NK-92 (cell line): ENCODE data around the gene ULK4.
"Not testable (repeated sequence)": the region's sequence is repeated elsewhere in the genome, so short reads cannot be mapped to it uniquely, and the experiment has no call there.

Experiments used
- DNase-seq: peaks from one replicate; lab custom pipeline; 2025; ENCODE audit not compliant: unreplicated experiment; lab: John Stamatoyannopoulos, UW

The ULK4 gene

DNA sequence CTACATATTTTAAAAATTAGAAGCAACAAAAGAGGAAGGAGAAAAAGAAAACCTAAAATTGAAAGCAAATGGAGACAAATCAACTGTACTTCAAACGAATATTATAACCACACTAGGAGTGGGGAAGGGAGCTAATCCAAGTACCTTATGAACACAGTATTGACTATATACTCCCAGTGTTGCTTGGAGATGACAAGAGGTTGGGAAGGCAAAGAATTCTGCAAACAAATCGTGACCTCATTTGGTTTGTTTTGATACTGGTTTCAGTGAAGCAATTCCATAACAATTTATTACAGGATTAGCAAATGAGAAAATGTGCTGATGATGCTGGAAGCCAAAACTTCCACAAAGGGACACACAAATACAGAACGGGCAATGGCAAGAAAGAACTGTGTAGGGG, 268.1 kb downstream of the ULK4 start:
- DNase-seq = no peak

DNA sequence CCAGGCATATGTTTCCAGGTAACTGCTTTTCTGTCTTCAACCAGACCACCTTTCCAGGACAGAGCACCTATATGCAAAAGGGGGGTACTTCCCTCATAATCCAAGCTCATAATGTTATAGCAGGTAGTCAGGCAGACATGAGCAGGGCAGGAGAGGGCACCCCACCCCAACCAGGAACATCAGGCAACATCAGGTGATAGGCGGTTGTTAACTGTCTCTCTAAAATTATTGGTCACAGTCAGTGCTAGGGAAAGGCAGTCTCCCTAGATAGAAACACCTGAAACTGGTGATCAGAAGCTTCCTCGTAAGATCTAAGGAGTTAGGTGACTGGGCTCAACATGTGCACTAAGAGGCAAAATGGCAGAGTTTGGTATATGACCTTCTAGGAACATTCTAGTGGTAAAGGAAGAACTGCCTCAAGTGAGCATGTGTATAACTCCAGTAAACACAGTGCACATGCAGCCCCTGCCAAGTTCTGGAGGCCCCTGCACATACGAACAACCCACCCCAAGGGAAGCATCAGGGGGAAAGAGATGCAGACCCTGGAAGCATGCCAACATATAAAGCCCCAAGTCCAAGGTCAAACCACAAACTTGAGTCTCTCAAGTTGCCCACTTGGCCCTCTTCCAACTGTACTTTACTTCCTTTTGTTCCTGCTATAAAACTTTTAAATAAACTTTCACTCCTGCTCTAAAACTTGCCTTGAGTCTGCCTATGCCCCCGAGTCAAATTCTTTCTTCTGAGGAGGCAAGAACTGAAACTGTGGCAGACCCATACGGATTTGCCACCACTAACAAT, 270.9 kb downstream of the ULK4 start:
- DNase-seq = no peak

DNA sequence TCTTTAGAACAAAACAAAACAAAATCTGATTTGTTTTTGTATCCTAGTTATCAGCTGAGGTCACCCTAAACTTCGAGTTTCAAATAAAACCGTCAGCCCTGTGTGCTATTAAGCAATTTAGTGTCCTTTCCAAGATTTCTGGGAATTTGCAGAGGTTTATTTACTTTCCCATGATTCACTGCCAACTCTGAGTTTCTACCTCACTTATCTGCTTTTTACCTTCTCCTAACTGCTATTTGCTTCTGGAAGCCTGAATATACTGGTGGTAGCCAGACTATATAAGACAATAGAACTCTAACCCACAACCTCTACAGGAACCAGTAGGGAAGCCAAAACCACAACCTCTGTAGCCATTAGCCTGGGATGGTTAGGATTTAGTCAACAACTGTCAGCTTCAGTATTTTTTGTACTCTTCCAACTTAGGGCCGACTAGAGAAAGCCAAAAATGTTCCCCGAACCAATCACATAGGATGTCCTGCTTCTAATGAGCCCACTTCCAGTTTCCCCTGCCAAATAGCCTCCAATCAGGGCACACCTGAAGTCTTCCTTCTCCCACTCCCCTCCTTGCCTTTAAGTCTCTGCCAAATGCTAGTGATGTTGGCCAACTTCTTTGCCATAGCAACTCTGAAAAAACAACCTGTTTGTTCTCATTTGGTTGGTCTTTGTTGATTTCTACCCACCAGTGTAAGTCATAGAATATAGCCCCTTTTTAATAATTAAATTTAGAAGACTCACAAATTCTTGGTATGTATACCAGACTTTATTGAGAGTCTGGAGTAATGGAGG, 273.1 kb downstream of the ULK4 start:
- DNase-seq = no peak

DNA sequence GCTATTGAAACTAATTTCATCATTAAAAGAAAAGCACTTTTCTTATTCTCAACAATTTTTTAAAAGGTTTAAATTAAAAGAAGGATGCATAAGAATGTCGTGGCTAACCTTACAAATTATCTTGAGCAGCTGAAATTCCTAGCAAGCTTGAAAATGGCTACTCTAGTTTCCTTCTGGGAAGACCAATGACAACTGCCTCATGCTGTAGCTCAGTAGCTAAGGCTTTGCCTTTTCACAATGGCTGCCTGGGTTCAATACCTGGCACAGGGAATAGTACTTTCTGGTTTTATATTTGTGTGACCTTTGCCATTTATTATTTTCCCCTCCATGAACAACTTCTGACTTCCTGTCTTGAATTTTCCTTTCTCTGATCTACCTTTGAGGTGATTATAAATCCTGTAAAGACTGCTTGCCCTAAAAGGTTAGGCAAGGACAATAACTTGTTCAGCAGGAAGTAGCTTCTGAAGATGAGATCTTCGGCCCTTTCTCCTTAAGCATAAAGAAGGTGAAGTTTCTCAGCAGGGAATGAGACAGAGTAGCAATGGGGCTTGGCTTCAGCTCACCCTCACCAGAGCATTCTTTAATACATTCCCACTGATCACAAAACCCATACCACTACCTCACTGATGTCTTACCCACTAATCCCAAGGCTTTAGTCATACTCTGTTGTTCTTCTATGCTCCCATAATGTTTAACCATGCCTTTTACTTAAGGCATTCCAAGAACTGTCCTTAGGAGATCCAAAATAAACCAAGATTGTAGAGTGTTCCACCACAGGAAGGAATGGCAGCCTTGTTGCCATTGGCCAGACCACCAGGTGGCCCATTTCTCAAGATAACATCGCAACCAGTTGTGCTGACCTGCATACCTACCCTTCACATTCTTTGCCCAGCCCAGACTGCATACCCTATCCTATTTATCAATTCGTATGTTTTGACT, 276.8 kb downstream of the ULK4 start:
- DNase-seq = no peak

DNA sequence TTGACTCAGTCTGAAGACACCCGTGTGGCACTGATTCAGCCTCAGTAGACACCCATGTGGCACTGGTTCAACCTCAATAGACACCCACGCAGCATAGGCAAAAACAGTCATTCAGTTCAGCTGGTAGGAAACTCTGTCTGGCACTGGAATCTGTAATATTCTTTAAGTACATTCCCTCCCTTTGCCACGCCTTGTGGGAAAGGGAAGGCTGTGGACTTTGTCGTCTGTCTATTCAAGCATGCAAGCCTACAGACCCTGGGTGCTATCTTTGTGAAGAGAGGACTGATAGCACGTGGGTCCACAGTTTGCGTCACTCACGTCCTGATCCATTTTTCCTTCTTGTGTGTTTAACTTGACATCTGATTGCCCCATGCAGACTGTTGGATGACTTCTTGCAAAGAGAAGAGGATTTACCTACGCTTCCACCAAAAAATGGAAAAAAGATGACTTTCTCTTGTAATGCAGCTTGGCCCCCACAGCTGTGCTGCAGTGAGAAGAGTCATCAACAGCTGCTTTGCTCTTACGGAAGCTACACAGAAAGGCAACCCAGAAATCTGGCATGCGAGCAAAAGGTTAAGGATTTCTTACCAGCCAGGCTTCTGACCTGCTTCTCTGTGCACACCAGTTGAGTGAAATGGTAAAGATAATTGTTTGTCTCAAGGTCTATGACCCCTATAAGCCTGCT, 278.1 kb downstream of the ULK4 start:
- no peak for DNase-seq

DNA sequence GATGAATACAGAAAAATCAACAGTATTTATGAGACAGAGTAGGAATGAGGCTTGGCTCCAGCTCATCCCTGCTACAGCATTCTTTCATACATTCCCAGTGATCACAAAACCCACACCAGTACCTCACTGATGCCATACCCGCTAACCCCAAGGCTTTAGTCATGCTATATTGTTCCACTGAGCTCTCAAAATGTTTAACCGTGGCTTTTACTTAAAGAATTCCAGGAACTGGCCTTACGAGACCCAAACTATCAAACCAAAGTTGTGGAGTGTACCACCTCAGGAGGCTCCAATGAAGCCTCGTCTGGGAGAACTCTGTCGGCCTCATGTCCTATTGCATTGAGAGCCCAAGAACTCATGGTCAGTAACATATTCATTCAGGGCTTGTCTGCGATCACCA, 278.9 kb downstream of the ULK4 start:
- no peak for DNase-seq

DNA sequence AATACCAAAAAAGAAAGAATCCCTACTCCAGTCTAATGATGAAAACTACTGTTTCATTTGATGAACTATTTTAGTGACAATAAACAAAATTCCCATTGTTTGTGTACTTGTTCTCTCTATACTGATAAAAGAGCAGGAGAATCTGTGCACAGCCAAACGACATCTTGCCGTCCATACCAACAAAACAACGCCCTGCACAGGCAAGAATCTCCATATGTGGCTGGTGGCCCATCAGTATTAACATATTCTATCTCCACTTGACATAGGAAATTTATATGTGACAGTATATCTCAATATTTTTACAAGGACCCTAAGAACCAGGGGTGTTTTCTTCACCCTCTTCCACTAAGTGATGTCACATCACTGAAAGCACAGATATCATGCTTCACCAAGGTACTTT, 279.5 kb downstream of the ULK4 start:
- DNase-seq = no peak

DNA sequence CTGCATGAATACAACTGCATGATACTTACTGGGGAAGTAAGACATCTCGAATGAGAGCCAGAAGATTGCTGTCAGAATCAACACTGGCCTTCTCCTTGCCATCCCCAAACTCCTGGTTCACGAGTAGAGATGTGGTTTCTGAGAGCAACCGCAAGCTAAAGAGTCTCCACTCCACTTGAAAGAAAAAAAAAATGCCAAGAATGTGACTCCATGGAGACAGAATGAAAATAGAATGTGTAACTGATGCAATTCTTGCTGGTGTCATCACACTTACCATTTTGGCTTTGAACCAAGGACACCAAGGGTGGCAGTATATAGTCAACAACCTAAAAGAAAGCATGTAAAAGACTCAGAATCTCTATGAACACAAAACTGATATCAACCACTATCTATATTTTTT, 280.4 kb downstream of the ULK4 start:
- DNase-seq = no peak

DNA sequence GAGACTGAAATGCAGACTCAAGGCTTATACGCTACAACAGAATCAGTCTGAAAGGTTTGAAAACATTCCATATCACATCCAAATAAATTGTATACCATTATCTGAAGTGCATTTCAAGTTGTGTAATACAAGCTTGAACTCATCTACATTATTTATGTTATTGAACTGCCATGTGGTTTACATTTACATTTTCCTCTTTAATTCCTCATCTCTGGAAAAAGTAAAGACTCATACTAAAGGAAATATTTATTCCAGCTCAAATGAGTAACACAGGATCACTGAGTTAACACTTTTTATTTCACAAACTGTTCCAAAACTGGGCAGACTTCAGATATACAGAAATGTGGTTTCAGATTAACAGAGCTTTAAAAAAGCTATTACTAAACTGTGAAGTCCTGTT, 282.5 kb downstream of the ULK4 start:
- no peak for DNase-seq

DNA sequence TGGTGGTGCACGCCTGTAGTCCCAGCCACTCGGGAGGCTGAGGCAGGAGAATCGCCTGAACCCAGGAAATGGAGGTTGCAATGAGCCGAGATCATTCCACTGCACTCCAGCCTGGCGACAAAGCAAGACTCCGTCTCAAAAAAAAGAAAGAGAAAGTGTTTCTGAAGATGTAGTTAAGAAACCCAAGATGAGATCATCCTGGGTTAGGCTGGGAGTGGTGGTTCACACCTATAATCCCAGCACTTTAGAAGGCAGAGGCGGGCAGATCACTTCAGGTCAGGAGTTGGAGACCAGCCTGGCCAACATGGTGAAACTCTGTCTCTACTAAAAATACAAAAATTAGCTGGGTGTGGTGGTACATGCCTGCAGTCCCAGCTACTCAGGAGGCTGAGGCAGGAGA, 286.8 kb downstream of the ULK4 start:
- not testable (repeated sequence) for DNase-seq

DNA sequence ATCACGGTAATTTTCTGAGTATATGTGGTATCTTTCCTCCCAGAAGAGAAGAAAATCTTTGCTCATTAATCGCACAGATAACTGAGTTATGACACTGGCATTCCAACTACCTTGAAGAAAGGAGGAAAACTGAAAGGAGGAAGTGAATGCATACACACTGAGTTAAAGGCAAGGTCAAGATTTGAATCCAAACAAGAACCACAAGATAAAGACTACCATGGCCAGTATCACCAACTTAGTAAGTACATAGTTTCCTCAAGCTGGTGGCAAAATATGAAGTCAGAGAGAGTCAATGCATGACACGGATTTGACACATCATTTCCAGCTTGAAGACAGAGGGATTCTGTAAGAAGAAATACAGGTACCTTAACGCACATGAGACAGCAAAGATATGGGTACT, 287.5 kb downstream of the ULK4 start:
- DNase-seq = no peak

DNA sequence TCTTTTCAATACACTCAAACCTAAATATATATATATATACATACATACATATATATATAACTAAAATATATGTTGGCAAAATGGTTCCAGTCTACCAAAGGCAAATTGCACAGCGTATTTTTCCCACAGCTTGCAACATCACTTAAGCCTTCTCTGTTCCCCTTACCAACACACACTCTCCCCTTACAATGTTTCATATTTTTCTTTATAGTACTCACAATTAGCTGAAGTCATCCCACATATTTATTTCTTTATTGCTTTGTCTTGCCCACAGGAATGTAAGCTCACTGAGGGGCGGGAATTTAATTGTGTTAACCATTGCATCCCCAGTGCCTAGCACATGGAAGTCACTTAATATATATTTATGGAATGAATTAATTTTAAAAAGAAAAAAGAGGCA, 288.3 kb downstream of the ULK4 start:
- no peak for DNase-seq

DNA sequence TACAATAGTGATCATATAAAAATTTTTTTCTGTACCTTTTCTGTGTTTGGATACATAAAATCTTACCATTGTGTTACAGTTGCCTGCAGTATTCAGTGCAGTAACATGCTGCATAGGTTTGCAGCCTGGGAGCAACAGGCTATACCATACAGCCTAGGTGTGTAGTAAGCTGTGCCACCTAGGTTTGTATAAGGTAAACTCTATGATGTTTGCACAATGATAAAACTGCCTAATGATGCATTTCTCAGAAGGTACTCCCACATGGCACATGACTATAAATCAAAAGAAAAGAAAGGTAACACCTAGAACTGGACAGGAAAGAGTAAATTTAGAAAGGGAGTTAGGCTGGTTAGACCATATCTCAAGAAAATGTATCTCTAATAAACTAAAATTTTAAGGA, 293.5 kb downstream of the ULK4 start:
- DNase-seq = no peak

DNA sequence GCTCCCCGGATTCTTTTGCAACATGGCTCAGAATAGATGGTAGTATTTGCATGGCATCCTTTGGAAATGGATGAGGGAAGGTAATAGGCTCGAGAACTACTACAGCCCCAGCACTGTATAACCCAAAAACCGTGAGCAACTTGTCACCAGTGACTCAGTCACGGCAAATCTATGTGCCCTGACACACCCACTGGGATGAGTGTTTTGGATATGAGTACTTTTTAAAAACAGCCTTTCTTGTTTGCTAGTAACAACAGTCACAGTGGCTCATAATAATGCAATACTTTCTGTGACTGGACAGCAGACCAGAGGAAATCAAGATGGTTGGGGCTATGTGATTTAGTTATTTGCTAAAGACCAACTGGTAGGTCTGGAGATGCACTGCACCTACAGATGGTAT, 299.6 kb downstream of the ULK4 start:
- no peak for DNase-seq

DNA sequence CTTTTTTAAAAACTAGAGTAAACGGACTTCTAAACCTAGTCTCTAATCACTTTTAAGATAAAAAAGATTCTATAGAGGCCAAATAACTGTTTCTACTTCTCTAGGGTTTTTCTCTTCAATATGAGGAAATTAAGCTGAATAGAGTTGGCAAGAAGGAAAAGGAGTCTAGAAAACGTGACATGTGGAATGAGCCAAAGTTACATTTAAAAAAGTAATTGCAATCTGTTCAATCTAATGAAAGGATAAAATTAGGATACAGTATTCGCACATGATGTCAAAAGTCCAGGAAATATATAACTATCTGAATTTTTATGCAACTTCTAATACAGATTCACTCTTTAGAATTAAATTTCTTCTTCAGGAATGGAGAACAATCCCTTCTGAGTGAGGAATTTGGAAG, 300.1 kb downstream of the ULK4 start:
- DNase-seq = no peak

DNA sequence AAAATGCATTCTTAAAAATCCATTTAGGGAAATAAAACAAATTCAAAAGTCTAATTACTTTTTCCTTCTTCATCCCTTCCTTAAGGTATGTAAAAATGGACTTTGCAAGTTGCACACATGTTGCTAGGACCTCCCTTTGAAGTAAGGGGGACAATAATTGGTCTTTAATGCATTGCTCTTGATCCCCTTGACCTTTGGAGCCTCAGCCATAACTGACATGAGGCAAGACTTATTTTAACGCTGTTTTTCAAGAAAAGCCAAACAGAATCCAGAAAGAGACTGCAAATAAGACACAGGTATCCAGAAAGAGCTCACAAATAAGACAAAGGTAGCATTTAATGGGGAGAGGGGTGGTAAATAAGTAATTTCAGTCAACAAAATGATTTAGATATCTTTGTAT, 301.4 kb downstream of the ULK4 start:
- no peak for DNase-seq

DNA sequence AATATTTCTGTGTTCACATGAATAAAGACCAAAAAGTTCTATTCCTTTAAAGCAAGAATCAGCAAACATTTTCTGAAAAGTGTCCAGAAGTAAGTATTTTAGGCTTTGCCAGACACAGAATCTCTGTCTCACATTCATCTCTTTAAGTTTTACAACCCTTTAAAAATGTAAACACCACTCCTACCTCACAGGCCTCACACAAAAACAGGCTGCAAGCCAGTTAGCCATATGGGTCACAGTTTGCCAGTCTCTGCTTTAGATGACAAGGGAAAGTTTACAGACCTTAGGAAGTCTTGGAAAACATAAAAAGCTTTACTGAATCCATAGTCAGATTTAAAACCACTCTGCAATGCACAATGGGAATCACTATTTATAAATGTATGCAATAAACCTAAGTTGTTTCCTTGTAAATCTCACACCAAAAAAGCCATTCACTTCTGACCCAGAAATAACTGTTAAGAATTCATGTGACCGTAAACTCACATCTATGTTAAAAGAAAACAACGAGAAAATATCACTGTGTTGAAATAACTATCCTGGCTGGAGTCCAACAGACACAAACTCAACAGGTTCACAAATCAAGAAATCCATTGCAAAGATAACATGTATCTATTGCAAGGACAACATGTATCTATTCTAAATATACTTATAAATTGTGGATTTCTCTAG, 308.2 kb downstream of the ULK4 start:
- DNase-seq = no peak

DNA sequence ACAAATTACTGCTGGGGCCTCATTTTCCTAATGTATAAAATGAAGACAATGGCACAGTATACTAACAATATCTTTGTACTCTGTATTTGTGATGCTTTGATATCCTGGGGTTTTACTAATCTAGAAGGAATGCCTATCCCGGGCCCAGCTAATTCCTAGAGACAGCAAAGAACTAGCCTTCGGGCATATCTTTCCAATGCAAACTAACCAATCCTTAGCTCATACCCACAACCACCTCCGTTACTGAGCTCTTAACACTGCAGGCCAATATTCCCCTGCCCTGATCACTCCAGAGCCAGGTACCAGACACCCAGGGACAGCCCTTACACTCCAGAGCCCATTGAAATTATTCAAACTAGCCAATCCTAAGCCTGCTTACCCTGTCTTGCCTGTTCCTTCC, 309.0 kb downstream of the ULK4 start:
- DNase-seq = no peak

DNA sequence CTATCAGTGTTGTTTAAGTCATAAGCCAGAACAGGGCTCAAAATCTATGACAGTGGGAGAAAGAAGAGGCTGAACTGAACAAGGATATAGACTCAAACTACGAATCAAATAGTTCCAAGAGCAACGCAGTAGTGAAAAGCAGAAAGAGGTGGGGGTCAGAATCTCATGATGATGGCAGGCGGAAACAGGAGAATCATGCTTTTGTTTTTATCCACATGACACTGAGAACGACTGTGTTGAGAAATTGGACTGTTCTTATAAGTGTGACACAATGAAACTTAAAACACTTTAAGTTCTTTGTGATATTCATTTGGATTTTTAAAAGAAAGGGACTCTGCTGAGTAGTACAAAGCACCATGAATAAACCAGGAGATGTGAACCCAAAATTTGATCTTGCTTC, 309.4 kb downstream of the ULK4 start:
- DNase-seq = no peak

DNA sequence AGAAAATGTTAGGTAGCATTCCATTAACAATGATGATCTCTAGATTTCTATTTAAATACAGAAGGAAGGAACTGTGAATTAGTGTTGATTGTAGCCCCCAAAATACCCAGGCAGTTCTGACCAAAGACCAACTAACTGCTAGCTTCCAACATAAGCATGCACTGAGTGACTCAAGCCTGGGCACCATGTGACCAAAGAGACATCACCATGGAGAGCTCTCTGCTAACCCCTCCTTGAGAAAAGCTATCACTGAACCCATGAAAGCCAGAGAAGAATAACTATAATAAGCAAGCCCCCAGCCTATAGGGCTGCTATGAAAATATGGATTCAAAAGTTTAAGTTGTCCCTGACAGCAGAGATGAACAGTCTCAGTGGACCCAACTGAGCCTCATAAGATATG, 310.2 kb downstream of the ULK4 start:
- DNase-seq = no peak
